A204.1 (cell line): ENCODE data around the gene CD34.

ENCODE experiments used
- FAIRE-seq: peaks from 2 replicates; lab custom pipeline; 2012; peaks lifted over from hg19 to GRCh38; lab: Jason Lieb, UNC

Gene CD34

DNA sequence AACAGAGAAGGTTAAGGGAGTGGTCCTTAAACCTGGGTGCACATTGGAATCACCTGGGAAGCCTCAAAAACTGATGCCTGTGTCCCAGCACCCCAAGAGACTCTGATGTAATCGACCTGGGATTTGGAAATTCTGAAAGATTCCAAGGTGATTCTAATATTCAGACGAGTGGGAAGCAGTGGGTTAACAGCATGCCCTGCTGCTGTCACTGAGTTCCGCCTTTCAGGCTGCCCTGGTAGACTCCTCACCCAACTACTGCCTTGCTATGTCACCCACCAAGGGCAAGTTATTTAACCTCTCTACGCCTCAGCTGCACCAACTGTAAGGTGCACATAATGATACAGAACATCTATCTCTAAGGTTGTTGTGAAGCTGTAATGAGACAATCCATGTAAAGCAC lies 59.2 kb downstream of the CD34 start:
- no peak for FAIRE-seq

DNA sequence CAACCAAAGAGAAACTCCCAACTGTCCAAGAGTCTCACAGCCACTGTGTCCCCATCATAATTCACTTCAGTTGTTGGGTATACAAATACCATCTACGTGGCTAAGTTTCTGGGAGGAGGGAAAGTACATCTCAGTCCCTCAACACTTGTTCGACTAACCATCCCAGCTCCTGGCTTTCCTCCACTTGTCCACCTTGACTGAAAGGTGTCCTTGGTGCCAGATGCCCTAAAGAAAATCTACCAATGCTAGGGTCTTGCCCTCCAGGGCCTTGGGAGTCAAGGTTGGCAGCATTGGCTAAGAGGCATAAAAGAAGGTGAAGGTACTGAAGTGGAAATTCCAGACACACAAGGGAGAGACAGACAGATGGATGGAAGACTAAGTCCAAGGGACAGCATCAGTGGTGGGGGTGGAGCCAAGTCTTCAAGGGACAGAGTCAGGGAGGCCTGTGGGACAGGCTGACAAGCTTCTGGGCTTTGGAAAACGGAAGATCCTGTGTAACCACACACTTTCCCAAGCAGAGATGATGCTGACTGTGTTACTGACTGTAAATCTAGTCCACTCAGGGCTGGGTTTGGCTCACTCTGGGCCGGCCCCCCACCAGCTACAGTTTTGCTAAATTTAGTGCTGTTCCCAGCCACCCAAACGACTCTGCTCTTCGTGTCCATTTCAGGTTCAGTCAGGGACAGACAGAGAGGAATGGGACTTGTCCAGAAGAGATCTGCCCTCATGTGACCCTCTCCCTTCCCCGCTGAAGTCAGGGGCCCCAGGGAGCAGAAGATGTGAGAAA lies 60.1 kb downstream of the CD34 start:
- no peak for FAIRE-seq

DNA sequence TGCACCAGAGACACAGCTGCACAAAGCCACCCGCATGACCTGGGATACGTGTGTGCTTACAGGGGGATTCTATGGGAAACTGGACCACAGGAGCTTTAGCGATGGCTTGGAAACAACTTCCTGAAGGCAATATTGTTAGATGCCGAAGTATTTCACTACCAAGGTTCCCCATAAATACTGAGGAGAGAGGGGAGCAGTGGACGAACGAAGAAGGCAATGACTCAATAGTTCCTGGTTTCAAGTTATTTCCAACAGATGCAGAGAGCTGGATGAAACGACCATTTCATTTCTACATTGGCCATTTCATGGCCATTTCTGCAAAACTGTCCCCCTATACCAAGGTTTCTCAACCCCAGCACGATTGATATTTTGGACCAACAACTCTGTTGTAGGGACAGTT lies 61.3 kb downstream of the CD34 start:
- FAIRE-seq = no peak

DNA sequence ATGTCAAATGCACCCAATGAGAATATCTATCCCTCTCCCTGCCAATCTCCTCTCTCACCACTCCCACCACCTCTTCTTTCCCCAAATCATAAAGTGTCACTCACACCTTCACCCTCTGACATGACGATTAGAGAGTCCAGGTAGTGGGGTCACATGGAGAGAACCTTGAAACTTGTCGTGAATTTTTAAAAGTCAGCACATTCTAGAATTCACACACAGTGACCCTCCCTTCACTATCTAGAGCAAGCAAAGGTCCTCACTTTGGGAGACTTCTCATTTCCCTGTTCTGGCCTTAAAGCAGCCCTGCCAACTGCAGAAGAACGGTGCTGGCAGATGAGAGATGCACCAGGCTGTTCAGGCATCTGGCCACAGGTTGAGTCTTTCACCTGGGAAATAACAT lies 61.9 kb downstream of the CD34 start:
- FAIRE-seq = no peak

DNA sequence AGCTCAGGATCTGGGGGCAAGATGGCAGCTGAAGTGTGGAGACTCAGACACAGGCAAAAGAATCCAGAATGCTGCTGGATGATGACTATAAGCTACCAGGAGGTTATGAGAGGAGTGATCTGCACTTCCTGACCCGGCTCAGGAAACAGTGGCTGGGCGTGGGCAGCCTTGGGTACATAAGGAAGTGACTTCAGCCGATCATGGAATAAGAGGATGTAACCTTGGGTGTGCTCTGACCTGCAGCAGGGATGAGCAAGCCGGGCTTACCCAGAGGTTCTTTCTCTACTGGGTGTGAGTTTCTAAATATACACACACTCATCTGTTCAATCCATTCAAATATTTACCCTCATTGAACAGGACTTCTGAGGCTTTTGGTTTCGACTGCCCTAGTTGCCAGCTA lies 62.7 kb downstream of the CD34 start:
- FAIRE-seq = no peak

DNA sequence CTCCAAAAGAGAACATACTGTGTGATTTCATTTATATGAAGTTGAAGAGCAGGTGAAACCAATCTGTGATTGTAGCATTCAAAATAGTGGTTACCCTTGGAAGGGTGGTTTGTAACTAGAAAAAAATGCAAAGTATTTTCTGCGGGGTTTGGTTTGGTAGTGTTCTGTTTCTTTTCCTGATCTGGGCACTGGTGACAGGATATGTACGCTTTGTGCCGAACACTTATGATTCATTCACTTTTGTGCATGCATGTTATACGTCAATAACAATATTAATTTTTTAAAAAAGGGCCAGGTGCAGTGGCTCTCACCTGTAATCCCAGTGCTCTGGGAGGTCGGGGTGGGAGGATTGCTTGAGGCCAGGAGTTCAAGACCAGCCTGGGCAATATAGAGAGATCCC lies 63.8 kb downstream of the CD34 start:
- no peak for FAIRE-seq

DNA sequence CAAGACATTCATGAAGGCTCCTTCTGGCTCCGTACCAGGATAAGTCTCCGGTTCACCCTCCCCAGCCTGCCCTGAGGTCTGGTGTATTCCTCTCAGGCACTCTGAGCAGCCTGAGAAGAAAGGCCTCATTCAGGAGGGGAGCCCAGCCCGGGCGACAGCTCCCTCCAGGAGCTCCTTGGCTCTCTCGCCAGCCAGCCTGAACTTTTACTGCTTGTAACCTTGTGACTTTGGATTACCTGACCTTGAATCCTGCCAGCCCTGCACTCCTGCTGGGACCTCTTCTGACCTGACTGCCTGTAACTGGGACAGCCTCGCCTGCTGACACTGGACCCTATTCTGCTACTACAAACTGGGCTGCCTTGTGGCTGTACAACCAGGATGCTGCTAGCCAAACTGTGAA lies 65.8 kb downstream of the CD34 start:
- FAIRE-seq = no peak

DNA sequence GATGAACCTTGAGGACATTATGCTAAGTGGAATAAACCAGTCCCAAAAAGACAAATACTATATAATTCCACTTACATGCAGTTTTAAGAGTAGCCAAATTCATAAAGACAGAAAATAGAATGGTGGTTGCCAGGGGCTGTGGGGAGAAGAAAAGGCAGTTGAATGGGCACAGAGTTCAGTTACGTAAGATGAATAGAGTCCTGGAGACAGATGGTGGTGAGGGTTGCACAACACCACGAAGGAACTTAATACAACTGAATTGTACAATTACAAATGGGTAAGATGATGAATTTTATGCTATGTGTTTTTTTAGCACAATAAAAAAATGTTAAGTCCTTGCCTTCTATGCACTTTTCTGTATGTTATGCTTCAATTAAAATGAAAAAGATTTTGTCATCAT lies 66.6 kb downstream of the CD34 start:
- no peak for FAIRE-seq

DNA sequence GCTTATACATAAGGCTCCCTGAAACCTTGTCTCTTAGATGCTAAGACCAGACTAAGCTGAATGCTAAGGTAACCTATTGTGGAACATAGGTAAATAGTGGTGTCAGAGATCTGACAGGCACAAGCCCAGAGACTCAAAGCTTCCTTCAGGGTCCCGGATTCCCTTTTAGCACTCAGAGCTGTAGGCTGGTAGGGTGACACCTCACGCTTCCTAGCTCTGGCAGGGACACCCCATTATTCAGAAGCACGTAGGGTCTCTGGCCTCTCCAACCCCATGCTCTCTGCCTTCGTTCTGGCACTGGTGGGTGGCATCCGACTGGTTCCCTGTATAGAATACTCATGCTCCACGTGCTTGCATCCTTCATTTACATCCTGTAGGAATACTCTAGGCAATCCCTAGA lies 68.4 kb downstream of the CD34 start:
- no peak for FAIRE-seq

DNA sequence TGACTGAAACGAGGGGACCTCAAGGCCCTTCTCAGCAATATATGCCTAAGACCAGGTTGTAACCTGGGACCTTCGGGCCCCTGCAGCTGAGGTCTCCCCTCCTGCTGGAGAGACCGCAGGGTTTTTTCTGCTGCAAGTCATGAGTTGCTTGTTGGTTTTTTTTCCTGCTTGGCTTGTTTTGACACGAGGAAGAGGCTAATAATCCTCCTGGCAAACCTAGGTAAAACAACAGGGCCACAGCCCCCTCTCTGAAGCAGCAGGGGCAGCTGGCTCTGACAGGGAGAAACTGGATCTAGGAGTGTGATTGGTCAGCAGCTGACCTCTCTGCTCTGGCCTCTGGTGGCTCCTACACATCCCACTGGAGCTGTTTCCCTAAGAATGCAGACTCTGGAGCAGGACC lies 69.0 kb downstream of the CD34 start:
- no peak for FAIRE-seq

DNA sequence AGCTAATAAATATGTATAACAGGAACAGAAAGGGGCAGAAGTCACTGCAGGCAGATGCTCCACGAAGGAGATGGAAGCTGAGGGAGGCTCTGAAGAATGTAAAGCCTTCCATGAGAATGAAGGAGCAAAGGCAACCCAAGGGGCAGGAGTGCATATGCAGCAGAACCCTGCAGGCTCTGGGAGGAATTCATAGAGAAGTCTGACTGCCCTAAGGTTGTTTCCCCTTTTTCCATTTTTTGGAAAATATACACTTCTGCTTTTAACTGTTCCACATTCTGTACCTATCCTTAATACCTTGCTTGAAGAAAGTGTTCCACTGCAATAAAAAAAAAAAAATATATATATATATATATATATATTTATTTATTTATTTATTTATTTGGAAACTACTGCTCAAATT lies 69.6 kb downstream of the CD34 start:
- no peak for FAIRE-seq

DNA sequence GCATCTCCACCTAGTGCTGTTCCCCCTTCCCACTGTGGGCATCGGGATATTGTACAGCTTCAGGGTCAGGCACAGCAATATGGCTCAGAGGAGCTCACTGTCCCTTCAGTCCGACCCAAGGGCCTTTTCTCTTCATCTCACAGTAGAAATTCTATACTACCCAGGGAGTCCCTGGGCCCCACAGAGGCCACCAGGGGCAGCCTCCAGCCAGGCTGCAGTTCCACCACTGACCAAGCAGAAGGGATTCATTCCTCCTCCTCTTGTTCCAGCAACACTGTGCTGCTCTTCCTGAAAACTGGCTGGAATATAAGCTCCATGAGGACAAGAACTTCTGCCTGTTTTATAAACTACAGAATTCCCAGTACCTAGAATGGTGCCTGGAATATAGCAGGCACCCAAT lies 70.5 kb downstream of the CD34 start:
- no peak for FAIRE-seq

DNA sequence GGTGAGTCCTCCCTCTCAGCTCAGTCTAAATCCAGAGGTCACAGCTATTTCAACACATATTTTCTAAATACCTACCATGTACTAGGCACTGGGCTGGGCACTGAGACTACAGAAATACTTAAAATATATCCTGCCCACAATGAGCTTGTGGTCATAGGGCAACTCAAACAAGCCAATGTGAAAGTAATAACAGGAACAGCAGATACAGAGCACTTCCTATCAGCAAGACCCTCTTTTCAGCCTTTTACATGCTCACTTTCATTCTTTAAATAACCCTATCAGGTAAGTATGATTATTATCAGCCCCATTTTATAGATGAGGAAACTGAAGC lies 71.9 kb downstream of the CD34 start:
- FAIRE-seq = no peak

DNA sequence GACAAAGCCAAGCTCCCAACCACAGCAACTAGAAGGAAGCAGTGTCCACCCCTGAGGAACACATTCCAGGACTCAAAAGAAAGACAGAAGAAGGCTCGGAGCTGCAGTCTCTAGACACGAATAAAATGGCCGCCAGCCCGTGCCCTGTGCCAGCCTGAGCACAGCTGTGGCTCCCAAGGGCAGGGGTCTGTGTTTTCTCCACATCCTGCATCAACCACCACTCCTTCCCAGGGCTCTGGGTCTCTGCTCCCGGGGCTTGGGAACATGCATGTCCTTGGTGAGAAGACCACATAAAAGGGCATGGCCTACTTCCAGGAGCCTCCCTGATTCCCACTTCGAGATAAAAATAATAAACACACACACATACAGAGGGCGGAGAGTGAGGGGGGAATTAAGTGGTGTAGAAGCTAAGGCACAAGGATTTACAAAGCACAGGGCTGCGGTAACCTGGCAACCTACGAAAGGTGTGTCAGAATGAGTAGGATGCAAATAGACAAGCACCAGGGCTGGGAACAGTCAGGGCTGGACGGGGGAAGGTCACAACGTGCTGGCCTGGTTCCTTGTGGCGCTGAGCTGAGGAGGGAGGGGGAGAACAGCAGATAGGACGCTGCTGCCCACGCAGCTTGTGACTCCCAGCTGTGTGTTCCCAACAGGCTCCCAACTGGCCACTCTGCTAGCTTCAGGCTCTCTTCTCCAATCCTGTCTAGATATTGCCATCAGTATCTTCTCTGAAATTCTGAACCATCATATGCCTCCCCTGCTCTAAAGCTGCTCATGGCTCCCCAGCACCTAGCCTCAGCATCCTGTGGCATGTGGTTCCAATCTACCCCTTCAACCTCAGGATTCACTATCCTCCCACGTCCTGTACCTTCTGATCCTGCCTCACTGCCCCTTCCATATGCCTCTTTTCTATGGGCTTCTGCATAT lies 72.5 kb downstream of the CD34 start:
- FAIRE-seq = no peak

DNA sequence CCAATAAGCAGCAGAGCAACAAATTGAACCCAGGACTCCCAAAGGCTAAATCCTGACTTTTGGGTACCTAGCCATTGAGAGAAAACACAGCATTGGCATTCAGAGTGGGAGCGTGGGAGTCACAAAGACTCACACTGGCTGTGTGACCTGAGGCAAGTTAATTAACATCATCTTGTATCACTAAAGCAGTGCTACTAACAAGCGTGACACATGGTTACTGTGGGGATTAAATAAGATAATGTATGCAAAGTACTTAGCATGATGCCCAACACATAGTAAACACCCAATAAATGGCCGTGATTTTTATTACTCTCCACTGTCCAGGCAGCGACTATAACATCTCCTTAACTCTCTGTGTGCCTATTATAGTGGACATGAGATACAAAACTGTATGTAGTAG lies 73.3 kb downstream of the CD34 start:
- no peak for FAIRE-seq

DNA sequence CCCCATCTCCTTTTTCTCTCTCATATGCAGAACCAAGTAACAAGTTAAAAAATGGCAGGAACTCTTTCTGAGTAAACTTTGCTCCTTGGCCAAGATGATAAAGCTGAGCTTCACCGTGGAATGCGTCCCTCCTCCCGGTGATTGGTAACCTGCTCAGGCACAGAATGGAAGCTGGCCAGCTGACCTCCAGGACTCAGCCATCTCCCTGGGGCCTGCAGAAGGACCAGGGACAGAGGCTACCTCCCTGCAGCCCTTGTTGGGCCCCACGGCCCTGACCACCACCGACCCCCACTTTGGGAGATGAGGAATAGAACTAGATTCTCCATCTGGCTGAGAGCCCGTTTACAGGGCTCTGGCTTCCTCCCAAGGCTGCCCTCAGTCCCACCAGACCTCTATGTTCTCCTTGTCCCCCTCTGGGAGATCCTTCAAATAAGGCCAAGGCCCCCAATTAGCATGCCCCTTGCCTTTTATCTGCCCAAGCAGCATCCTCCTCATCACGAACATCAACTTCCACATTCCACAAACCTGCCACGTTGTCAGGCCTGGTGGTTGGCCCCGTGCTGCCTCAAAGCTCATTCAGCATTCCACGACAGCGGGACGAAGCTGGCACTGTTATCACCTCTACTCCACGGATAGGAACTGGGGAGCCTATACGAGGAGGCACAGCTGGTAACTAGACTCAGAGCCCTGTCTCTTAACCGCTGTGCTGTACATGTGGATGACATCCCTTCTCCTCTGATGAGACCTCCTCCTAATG lies 74.2 kb downstream of the CD34 start:
- FAIRE-seq = no peak

DNA sequence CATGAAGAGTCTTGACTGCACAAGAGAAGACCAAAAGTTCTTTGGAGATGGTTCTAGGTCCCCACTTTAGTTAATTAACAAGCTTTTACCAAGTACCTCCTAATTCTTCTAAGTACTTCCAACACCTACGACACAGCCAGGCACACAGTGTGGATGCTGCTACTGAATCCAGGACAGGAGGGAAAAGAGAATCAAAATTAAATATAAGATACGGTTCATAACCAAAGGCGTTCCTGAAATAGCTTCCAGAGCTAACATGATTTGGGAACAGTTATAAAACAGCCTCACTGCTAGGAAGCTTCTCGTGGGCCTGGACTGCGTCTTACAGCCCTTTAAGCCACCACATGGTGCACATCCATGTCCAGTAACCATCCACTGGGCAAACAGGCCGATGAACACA lies 75.0 kb downstream of the CD34 start:
- no peak for FAIRE-seq

DNA sequence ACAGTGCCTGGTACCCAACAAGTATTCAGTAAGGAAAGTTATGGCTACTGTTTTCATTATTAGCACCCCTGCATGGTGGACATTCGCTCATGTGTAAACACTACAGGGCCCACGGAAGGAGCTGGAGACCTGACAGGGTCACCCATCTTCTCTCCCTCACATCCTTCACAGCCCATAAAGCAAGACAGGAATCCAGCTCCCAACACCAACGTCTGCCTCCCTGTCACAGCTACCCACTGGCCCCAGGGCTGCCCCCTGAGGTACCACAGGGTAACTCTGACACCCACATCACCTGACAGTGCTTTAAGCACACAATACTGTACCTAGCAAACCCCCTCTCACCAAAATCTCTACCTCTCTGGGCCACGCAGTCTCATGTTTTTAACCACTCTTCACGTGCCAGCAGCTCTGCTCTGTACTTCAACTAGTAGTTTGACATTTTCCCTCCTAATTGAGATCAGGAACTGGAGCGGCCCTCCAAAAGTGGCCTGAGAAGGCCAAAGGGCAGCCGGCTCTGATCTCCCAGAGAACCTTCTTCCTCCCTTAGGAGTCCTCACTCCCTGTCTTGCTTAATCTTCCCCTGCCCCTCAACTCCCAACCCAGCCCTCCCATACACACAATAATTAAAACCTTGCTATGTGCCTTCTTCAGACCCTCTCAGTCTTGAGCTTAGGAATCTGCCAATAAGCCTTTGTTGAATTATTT lies 76.8 kb downstream of the CD34 start:
- no peak for FAIRE-seq

DNA sequence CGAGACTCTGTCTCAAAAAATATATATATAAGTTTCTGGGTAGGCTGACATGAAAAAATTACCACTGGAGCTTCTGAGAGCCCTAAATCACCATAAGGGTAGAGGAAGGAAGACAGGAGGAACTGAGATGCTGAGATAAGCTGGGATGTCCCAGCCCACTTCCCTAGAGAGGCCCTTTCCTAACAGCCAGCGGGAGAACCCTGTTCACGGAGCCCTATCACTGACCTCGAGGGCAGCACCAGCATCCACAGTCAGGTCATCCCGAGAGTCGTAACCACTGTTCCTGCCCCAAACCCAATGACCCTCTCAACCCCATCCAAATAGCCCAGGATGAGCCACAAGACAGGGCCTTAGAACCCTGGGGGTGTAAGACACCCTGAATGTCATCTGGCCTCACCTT lies 77.5 kb downstream of the CD34 start:
- FAIRE-seq = no peak

DNA sequence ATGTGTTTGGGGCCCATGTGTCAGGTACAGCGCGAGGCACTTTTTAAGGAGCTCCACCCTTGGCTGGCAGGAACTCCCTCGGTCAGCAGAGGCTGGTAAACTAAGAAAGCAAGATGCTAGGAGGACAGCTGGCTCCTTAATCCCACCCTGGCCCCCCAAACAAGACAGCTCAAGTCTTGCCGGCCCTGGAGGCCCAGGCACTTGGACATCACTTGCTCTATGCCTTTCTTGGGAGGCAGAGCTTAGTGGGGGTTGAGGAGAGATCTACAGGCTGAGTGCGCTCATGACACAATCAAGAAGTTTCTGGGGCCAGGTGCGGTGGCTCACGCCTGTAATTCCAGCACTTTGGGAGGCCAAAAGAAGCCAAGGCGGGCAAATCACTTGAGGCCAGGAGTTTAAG lies 78.1 kb downstream of the CD34 start:
- FAIRE-seq = no peak

DNA sequence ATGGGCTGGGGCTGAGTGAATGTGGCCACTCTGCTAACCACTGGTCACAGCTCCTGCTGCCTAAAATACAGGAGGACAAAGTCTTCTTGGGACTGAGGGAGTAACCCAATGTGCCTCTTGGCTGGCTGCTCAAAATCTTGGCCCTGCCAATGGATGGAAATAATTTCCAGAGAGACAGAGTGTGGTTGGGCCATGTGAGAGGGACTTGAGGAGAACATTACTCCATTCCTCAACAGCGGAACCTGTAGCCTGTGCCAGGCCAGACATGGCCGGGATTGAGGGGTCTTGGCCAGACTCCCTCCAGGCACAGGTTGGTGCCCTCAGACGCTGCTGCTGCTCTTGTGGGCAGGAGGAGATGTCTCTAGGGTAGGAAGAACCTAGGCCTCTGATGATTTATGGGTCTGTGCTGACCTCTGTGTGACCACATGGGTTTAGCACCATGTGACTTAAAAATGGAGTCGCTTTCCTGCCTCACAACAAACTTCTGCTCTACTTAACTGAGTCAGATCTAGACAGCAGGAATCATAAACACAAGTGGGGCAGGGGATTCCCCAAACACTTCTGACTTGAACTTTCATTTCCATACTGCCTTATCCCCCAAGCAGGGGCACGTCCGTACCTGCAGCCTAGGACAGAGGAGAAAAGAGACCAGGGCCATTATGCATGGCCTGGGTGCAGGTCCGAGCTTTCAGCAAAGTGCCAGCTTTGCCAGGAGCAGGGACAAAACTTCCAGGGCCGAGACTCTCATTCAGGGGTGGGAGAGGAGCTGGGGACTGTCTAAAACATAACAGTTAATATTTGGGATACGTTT lies 79.2 kb downstream of the CD34 start:
- FAIRE-seq = no peak
